Urinary bladder (tissue), 4 donors: Measurements from ENCODE around the gene DACT3. TPM values are rescaled to one million over a fixed set of nuclear protein-coding genes. Genes with fewer than 3 reads are reported as not detected.
A peak's percentile ranks its signal among the peaks of the same experiment; 100 is the strongest.

Experiments
- DNase-seq: peaks from one replicate; pipeline ENCODE4 v3.0.0-alpha.2; 2015; ENCODE audit errors: extremely low spot score
- H3K27ac ChIP-seq: one replicate; pipeline ENCODE4 v1.5.1; 2013; ENCODE audit warnings: low read depth, mild to moderate bottlenecking, moderate library complexity
- H3K36me3 ChIP-seq: one replicate; pipeline ENCODE4 v1.6.1; 2013; ENCODE audit warnings: mild to moderate bottlenecking, moderate library complexity; ENCODE audit not compliant: insufficient read depth
- H3K4me1 ChIP-seq: one replicate; pipeline ENCODE4 v1.6.1; 2013; ENCODE audit warnings: mild to moderate bottlenecking, moderate library complexity; ENCODE audit not compliant: insufficient read depth
- H3K4me3 ChIP-seq: one replicate; pipeline ENCODE4 v1.5.1; 2013; ENCODE audit warnings: low read depth, low read length
- WGBS: extraction: QIAGEN DNeasy Blood & Tissue Kit; methylation state at CpG from one replicate; pipeline ENCODE4 v1.1.7; 2013; 5-methylcytosine and 5-hydroxymethylcytosine counted together
- polyA plus RNA-seq: library from polyadenylated mRNA; stranded (reverse); fragments of 200-250 nt; gene quantifications from one replicate; pipeline ENCODE4 v1.2.3, GENCODE V29; 2013
- total RNA-seq: library from RNA; depleted of rRNA; stranded (reverse); fragments of >200 nt; gene quantifications from one replicate; pipeline ENCODE4 v1.2.3, GENCODE V29; 2014
- donor health status: healthy with polysubstance abuse.
- donor health status: healthy.

Gene DACT3
- total and polyA plus RNA-seq, 2 donors: 20.0 to 78.9 TPM

DNA sequence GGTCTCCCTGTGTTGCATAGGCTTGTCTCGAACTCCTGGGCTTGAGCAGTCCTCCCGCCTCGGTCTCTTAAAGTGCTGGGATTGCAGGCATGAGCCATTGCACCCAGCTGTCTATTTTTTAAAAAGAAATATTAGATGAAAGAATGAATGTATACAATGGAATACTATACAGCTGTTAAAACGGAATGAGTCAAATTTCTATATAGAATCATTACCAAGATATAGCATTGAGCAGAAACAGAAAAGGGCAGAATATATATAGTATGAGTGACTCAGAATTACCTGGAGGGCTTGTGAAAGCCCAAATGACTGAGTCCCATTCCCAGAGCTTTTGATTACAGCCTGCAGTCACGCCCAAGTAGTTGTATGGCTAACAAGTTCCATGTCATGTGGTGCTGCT is 4.4 kb downstream of the DACT3 start:
- Histone ChIP-seq H3K4me3 (no peak overlapping the region), H3K27ac (no peak overlapping the region), H3K4me1 (no peaks in the 10 kb centered on the region), H3K36me3 (no peaks in the 10 kb centered on the region)
- no peak for DNase-seq
- WGBS: 92% methylated on average over 5 of the region's 5 CpGs

DNA sequence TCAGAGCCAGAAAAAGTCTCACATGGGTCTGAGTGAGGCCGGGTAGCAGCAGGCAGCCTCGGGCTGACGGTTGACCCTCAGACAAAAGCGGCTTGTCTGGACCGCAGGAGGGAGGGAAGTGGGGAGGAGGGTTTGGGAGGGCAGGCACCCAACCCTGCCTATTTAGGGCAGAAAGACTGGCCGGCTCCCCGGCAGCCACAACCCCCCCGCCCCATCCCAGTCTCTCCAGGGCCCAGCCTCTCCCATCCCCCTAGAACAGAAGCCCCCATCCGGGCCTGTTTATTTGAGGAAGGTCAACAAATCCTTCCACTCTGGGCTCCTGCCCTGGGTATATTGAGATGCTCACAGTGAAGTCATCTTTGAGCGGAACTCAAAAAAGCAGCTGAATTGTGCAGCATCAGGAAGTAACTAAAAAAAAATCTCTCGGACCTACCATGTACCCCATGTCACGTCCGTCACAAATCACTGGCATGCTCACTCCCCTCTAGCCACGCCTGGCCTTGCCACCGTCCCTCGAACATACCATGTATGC is 6.3 kb downstream of the DACT3 start:
- Histone ChIP-seq H3K4me3 (no peak overlapping the region), H3K4me1 (no peaks in the 10 kb centered on the region), H3K27ac (peak overlapping the region; percentile 62), H3K36me3 (no peaks in the 10 kb centered on the region)
- no peak for DNase-seq
- 14% methylated on average over 16 of the region's 16 CpGs for WGBS

DNA sequence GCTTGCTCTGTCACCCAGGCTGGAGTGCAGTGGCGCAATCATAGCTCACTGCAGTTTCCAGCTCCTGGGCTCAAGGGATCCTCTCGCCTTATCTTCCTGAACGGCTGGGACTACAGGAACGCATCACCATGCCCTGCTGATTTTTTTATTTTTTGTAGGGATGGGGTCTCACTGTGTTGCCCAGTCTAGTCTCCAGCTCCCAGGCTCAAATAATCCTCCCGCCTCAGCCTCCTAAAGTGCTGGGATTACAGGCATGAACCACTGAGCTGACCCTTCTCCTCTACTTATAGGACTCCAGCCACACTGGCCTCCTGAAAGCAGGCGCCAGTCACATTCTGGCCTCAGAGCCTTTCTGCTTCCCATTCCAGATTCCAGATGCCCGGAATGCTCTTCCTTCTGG is 10.5 kb downstream of the DACT3 start:
- Histone ChIP-seq H3K4me3 (no peak overlapping the region), H3K36me3 (no peaks in the 10 kb centered on the region), H3K4me1 (no peaks in the 10 kb centered on the region), H3K27ac (no peak overlapping the region)
- no peak for DNase-seq
- WGBS: 85% methylated on average over 7 of the region's 7 CpGs

DNA sequence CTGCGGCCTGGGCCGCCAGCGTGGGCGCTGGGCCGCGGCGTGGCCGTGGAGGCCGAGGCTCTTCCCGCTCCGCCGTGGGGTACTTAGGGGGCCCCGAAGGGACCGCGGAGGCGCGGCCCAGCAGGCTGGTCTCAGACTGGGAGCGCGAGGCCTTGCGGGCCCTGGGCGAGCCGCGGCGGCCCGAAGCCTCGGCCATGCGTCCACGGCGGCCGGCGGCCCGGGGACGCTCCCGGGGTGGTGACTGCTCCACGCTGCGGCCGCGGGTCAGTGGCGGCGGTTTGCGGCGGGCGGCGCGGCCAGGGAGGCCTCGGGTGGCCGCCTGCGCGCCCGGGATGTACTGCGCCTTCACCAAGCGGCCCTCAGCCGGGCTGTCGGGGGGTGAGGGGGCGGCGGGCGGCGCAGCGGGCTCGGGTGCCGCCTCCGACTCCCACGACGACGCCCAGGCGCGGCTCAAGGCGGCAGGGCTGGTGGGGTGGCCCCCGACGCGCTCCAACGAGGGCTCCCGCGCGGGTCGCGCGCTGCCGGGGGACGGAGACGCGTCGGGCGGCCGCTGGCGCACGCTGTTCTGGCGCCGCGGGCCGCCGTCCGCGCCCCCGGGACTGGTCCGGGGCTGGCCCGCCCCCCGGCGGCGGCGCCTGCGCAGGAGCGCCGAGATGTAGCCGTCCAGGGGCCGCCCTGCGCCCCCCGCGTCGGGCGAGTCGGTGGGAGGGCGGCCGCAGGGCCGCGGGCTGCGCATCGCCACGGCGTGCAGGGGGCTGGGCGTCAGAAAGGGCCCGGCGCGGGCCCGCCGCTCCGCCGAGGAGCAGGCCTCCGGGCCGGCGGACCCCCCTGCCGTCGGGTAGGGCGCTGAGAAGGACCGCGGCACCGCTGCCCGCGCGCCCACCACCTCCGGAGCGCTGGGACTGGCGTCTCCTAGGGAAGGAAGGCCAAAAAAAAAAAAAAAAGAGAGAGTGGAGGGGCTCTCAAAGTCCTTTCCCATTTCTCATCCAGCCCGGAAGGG is 11.7 kb downstream of the DACT3 start:
- no peak for DNase-seq
- WGBS: 60% methylated on average over 144 of the region's 144 CpGs
- Histone ChIP-seq H3K36me3 (no peaks in the 10 kb centered on the region), H3K4me1 (no peaks in the 10 kb centered on the region), H3K4me3 (no peak overlapping the region), H3K27ac (no peak overlapping the region)

DNA sequence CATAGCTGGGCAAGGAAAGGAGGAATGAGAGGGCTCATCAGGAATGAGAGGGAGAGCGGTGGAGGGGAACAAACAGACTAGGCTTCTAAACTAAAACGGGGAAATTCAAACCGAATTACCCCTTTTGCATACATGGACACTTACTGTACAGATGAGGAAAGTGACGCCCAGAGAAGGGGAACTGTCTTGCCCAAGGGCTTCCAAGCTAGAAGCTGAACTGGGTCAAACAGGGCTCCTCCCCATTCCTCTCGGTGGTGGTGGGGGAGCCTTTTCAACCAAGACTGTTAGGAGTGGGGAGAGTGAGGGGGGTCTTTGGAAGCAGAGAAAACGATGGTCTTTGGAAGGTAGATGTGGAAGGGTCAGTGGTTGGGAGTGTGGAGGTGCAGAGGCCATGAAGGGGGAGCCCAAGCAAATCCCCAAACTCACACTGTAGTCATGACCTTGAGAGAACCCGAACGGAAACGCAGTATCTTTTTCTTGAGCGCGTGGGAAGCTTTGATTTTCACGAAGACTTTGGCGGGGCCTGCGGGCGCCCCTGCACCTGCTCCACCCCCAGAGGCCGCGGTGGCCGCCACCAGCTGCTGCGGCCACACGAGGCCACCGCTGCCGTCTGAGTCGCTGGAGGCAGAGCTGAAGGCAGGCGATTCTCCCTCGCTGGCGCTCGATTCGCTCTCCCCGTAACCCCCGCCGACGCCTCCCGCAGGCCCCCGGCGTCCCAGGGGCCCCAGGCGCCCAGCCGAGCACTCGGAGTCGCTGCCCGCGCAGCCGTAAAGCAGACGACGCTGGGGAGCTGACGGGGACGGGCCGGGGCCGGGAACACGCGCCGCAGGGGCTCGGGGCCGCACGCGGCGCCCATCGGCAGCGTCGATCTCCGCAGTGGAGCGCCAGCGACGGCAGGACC is 12.7 kb downstream of the DACT3 start:
- DNase-seq: no peak
- 66% methylated on average over 63 of the region's 63 CpGs for WGBS
- Histone ChIP-seq H3K36me3 (no peaks in the 10 kb centered on the region), H3K4me1 (no peaks in the 10 kb centered on the region), H3K4me3 (no peak overlapping the region), H3K27ac (no peak overlapping the region)

DNA sequence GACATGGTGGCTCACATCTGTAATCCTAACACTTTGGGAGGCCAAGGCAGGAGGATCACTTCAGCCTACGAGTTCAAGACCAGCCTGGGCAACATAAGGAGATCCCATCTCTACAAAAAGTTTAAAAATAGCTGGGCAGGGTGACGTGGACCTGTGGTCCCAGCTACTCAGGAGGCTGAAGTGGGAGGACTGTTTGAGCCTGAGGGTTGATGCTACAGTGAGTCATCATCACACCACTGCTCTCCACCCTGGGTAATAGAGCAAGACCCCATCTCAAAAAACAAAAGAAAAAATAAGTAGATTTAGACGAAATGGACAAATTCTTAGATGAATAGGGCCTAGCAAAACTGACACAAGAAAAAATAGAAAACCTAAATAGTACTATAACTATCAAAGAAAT is 14.6 kb downstream of the DACT3 start:
- no peaks in the 10 kb centered on the region for H3K36me3 ChIP-seq
- 88% methylated on average over 3 of the region's 3 CpGs for WGBS
- H3K4me3 ChIP-seq: no peak overlapping the region
- no peak for DNase-seq
- H3K4me1 ChIP-seq: no peaks in the 10 kb centered on the region
- no peak overlapping the region for H3K27ac ChIP-seq

DNA sequence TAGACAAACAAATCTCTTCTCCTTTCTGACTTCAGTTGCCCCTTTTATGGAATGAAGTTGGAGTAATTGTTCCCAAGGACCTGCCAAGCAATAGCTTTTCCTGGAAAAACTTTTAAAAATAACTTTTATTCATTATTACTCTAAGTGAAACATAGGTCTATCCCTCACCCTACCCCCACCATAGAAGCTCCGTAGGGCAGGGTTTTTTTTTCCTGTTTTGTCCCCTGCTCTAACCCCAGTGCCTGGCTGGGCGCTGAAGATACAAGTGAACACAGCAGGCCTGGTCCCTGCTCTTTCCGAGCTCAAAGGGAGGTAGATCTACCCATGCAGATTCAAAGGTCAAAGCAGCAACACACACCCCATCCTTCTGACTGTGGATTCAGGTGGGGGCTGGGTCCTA is 16.3 kb downstream of the DACT3 start:
- no peak overlapping the region for H3K4me3 ChIP-seq
- 27% methylated on average over 3 of the region's 3 CpGs for WGBS
- no peak overlapping the region for H3K27ac ChIP-seq
- DNase-seq: no peak
- no peaks in the 10 kb centered on the region for H3K36me3 ChIP-seq
- no peaks in the 10 kb centered on the region for H3K4me1 ChIP-seq

DNA sequence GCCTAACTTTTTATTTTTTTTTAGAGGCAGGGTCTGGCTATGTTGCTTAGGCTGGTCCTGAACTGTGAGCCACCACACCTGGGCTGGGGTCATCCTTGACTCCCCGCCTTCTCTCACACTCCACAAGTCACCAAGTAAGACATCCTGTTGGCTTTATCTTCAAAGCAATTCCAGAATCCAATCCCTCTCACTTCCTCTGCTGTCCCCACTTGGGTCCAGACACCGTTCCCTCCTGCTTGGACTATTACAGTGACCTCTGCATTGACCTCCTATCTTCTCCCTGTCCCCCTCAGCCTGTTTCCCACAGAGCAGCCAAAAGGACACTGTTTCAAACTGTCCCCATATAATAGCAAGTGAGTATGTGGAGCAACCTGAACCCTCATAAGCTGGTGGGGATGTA is 20.3 kb downstream of the DACT3 start:
- 73% methylated on average over 2 of the region's 2 CpGs for WGBS
- H3K36me3 ChIP-seq: no peaks in the 10 kb centered on the region
- H3K4me1 ChIP-seq: no peaks in the 10 kb centered on the region
- H3K4me3 ChIP-seq: no peak overlapping the region
- no peak for DNase-seq
- H3K27ac ChIP-seq: no peak overlapping the region

DNA sequence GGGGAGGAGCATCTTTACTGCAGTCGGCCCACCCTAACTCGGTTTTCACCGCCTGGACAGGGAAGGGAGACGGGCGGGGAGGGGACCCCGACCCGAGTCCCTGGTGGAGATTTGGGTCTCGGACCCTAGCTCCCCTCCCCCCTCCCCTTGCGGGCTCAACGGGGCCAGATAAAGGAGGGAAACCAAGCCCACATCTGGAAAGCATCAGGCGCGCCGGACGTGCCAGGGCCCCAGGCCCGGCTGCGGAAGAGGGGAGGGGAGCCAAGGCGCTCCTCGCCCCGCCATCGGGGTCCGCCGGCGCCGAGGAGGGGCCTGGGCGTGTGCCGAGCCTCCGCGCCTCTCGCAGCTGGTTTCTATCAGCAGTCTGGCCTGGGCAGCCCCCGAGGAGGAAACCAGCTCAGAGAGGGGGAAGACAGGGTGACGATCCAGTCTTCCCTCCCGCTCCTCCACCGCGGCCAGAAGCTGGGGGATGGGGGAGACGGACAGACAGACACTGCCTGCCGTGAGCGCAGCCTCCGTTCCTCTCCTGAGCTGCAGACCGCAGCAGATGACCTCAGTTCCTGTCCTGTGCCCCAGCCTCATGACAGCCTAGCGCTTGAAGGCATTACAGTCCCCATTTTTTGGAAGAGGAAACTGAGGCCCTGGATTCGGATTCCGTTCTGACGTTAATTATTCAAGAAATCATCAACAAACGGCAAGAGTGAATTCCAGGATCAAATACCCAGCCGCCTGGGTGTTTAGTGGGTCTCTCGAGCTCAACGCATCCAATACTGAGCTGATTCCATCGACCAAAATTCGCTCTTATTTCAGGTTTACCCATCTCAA is 21.4 kb downstream of the DACT3 start:
- 4% methylated on average over 49 of the region's 49 CpGs for WGBS
- H3K27ac ChIP-seq: peak overlapping the region; percentile 59
- H3K4me1 ChIP-seq: no peaks in the 10 kb centered on the region
- H3K36me3 ChIP-seq: no peaks in the 10 kb centered on the region
- peak; percentile 60 for DNase-seq
- H3K4me3 ChIP-seq: peak overlapping the region; percentile 41

DNA sequence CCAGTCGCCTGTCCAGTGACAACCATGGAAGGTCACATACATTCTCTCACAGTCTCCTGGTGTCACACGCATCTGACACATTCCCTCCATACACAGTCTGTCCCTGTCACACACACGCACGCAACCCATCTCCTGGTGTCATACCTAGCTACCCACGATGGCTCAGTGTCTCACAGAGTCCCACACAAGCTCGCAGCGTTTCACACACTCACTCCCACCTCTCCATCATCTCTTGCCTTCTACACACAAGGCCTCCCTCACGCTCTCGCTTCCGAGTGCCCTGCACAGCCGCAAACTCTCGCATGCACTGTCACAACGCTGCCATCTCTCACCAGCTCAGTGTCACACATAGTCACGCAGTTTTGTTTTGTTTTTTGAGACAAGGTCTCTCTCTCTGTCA is 23.8 kb downstream of the DACT3 start:
- H3K27ac ChIP-seq: no peak overlapping the region
- WGBS: 88% methylated on average over 14 of the region's 14 CpGs
- H3K36me3 ChIP-seq: no peaks in the 10 kb centered on the region

DNA sequence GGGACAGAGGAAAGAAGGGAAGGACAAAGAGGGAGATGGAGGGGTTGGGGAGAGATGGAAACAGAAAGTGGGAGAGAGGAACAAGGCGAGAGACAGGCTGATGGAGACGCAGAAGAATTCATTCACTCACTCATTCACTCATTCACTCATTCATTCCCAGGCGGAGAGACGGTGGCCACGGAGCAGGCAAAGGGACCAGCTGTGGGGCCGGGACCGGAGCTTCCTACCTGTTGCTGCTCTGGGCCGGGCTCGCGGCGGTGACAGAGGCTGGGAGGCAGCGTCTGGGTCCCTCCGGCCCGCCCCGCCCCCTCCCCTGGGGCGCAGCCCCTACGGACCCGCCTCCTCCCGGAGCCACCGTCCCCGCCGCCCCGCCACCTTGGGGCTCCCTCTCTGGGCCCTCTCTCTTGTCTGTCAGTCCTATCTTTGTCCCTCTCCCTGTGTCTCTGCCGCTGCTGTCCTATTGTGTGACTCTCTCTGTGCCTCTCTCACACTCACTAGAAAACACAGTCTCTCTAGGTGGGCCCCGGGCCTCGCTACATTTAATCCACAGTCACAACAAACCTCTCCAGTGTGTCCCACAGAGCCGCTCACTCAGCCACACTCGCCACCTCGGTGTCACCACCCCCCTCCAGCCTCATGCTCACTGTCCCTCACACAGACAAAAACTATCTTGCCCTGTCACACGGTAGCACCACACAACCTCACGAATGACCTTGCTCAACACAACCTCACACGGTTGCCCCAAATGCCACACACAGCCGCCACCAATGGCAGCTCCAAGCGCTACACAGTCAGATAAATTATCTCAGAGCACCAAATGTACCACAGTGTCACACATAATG is 24.8 kb downstream of the DACT3 start, which contains the start of gene GNG8:
TSS of gene GNG8 (minus strand) at position 283 of the 842 bp plus-strand sequence. CDS start 1,520 bp downstream, outside the sequence.
- no peaks in the 10 kb centered on the region for H3K36me3 ChIP-seq
- no peak within 1 kb of the TSS for H3K27ac ChIP-seq
- WGBS: 53% methylated on average over 34 of the region's 34 CpGs
- no peak for DNase-seq
- H3K4me3 ChIP-seq: no peak within 1 kb of the TSS
- H3K4me1 ChIP-seq: no peaks in the 10 kb centered on the region

More for the DNA sequence above, 23.8 kb downstream of the DACT3 start:
- Histone ChIP-seq H3K4me1 (no peaks in the 10 kb centered on the region), H3K4me3 (no peak overlapping the region)
- DNase-seq: no peak

DNA sequence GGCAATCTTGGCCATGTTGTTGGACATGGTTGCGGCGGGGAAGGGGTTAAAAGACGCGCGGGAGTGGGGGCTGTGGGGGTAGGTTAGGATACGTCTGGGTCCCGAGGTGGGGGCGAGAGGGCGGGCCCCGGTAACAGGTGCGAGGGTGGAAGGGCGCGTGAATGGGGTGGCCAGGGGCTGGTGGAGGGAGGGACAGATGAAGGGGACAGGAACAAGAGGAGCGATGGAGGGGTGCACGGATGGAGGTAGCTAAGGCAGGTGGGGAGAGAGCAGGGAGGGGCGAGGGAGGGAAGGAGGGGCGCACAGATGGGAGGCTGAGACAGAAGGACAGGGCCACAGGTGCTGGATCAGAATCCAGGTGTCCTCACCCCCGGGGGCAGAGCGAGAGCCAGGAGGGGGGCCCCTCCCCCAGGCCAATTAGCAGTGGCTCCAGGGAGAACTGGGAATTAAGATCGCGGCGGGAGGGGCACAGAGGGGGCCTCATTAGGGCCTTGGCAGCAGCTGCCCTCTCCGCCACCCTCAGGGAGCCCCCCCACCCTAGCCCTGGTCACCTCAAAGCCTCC is 26.2 kb downstream of the DACT3 start:
- WGBS: 12% methylated on average over 23 of the region's 23 CpGs
- no peaks in the 10 kb centered on the region for H3K36me3 ChIP-seq
- no peak overlapping the region for H3K27ac ChIP-seq
- H3K4me3 ChIP-seq: no peak overlapping the region
- no peak for DNase-seq
- peaks cover 2% of the 10 kb centered on the region for H3K4me1 ChIP-seq
